ENCODE results near the gene AMOTL2.

- TF ChIP-seq CTCF (IDR thresholded peaks at IDR 0.05), result no peak
- no peak for TF ChIP-seq POLR2A (IDR thresholded peaks at IDR 0.05)
These were observed 39.9 kb downstream of the AMOTL2 start for GRCh38 chr3:134334231-134334900.

Data from gastroesophageal sphincter (tissue), 3 donors.